Endothelial cell of umbilical vein (primary cell): ENCODE measurements around the gene RNF121. TPM values are rescaled to one million over a fixed set of nuclear protein-coding genes. Genes with fewer than 3 reads are reported as not detected.
"Not testable (repeated sequence)": the region's sequence is repeated elsewhere in the genome, so short reads cannot be mapped to it uniquely, and the experiment has no call there.

Experiments used
- BruUV-seq: library from RNA; stranded (reverse); fragments of 400-500 nt; replicated peaks from 2 replicates; lab custom pipeline; 2021; lab: Mats Ljungman, UMichigan
- CTCF ChIA-PET: fragments of 300-600, 350-600 bp; sonication (Branson Sonifier 250); formaldehyde crosslinking; loops from one replicate; lab custom pipeline; 2021; ENCODE audit warnings: antibody characterized with exemption, inconsistent platforms; lab: Charles Lee
- POLR2A ChIA-PET: fragments of 300-600, 350-600 bp; sonication (Branson Sonifier 250); formaldehyde crosslinking; loops from one replicate; lab custom pipeline; 2021; ENCODE audit warnings: antibody characterized with exemption, inconsistent platforms; lab: Charles Lee
- DNase-seq: peaks from one replicate; pipeline ENCODE4 v3.0.0-alpha.2; 2011; ENCODE audit warnings: low read depth, low spot score
- FAIRE-seq: peaks from 2 replicates; lab custom pipeline; 2011; peaks lifted over from hg19 to GRCh38; lab: Jason Lieb, UNC
- H2AFZ ChIP-seq: 2 replicates; pipeline ENCODE4 v1.6.0; 2012; ENCODE audit warnings: low read depth, low read length, control low read depth, inconsistent platforms
- H3K27ac ChIP-seq: 2 replicates; pipeline ENCODE4 v1.5.1; 2011; ENCODE audit warnings: low read depth, mild to moderate bottlenecking, control low read depth, low read length, moderate library complexity; ENCODE audit not compliant: insufficient read depth
- H3K27me3 ChIP-seq, 2 experiments: 2 replicates each; pipeline versions ENCODE4 v1.6.0 to v1.6.1; 2011; ENCODE audit warnings: low read length in 2 of 2, mixed read lengths in 1 of 2; ENCODE audit not compliant: control insufficient read depth in 2 of 2, insufficient read depth in 2 of 2
- H3K36me3 ChIP-seq, 2 experiments: 2 replicates in 1 of 2; 3 replicates in 1 of 2; pipeline ENCODE4 v1.5.1; 2011; ENCODE audit warnings: low read length in 2 of 2, mild to moderate bottlenecking in 1 of 2, moderate library complexity in 1 of 2; ENCODE audit not compliant: control insufficient read depth in 2 of 2, insufficient read depth in 2 of 2; ENCODE audit errors: extremely low read depth in 1 of 2
- H3K4me1 ChIP-seq: 3 replicates; pipeline ENCODE4 v1.5.1; 2011; ENCODE audit warnings: mild to moderate bottlenecking, low read length; ENCODE audit not compliant: control insufficient read depth, insufficient read depth; ENCODE audit errors: extremely low read depth
- H3K4me2 ChIP-seq: 2 replicates; pipeline ENCODE4 v1.6.1; 2011; ENCODE audit warnings: low read length, control low read depth, mixed read lengths; ENCODE audit not compliant: insufficient read depth
- H3K4me3 ChIP-seq, 3 experiments: fragments of 200-600 bp in 1 of 3; sonication (generic), shearing (Covaris generic) in 1 of 3; replicated peaks in 1 of 3; 2 replicates each; pipeline ENCODE4 v1.5.1; 2011 to 2016; ENCODE audit warnings: control low read depth in 3 of 3, low read length in 3 of 3, mild to moderate bottlenecking in 2 of 3, inconsistent platforms in 1 of 3, low read depth in 1 of 3, moderate library complexity in 1 of 3; ENCODE audit not compliant: insufficient read depth in 1 of 3
- H3K79me2 ChIP-seq: 2 replicates; pipeline ENCODE4 v1.6.0; 2012; ENCODE audit warnings: low read length, inconsistent platforms; ENCODE audit not compliant: control insufficient read depth, insufficient read depth
- H3K9ac ChIP-seq: replicated peaks from 2 replicates; pipeline ENCODE3; 2011; ENCODE audit warnings: low read length, control low read depth; ENCODE audit not compliant: insufficient read depth; ENCODE audit errors: extremely low read depth
- H3K9me1 ChIP-seq: replicated peaks from 3 replicates; pipeline ENCODE4 v1.6.0; 2011; ENCODE audit warnings: mild to moderate bottlenecking, low read length; ENCODE audit not compliant: control insufficient read depth, insufficient read depth; ENCODE audit errors: extremely low read depth
- H3K9me3 ChIP-seq: replicated peaks from 2 replicates; pipeline ENCODE4 v1.5.1; 2012; ENCODE audit warnings: low read length, inconsistent platforms; ENCODE audit not compliant: control insufficient read depth, insufficient read depth
- H4K20me1 ChIP-seq: replicated peaks from 2 replicates; pipeline ENCODE3; 2011; ENCODE audit warnings: mild to moderate bottlenecking, low read length; ENCODE audit not compliant: control insufficient read depth, insufficient read depth; ENCODE audit errors: extremely low read depth
- EZH2 ChIP-seq: IDR thresholded peaks from 2 replicates; pipeline ENCODE4 v1.6.1; 2012; ENCODE audit warnings: borderline replicate concordance, low read depth, mild to moderate bottlenecking, moderate library complexity, low read length, inconsistent platforms; ENCODE audit not compliant: severe bottlenecking
- FOS ChIP-seq: IDR thresholded peaks from 2 replicates; pipeline ENCODE4 v1.6.1; 2011; ENCODE audit warnings: mild to moderate bottlenecking, low read length, moderate library complexity, borderline replicate concordance; ENCODE audit not compliant: insufficient read depth
- GATA2 ChIP-seq: IDR thresholded peaks from 2 replicates; pipeline ENCODE4 v1.7.0; 2011; ENCODE audit warnings: low read depth, mild to moderate bottlenecking, moderate library complexity, mixed read lengths, low read length; ENCODE audit not compliant: insufficient read length, insufficient read depth
- JUN ChIP-seq: IDR thresholded peaks from 2 replicates; pipeline ENCODE4 v1.6.1; 2011; ENCODE audit warnings: borderline replicate concordance, low read depth; ENCODE audit not compliant: insufficient read length, insufficient read depth
- MAX ChIP-seq: IDR thresholded peaks from 2 replicates; pipeline ENCODE4 v1.6.1; 2011; ENCODE audit not compliant: insufficient read depth, insufficient read length
- MYC ChIP-seq: IDR thresholded peaks from one replicate; pipeline ENCODE4 v1.6.1; 2011; ENCODE audit warnings: mild to moderate bottlenecking, low read depth, low read length
- POLR2A ChIP-seq: IDR thresholded peaks from 2 replicates; pipeline ENCODE4 v1.6.1; 2012; ENCODE audit warnings: low read depth, mild to moderate bottlenecking, control low read depth, low read length
- POLR2AphosphoS5 ChIP-seq: IDR thresholded peaks from 2 replicates; pipeline ENCODE4 v1.6.1; 2012; ENCODE audit warnings: low read depth, mild to moderate bottlenecking, control low read depth, low read length, moderate library complexity; ENCODE audit not compliant: insufficient read depth
- dilution Hi-C: fragments of 300-500 bp; cut with MboI; formaldehyde crosslinking; loops from one replicate; pipeline ENCODE4 v1.15.0; 2019; ENCODE audit warnings: low sequenced_read_pairs; ENCODE audit not compliant: extremely low pct_ligation_motif_present
- intact Hi-C: fragments of 100-400 bp; cut with micrococcal nuclease; formaldehyde crosslinking; loops from one replicate; pipeline ENCODE4 v1.10.0; 2022
- polyA plus RNA-seq, 4 experiments: library from polyadenylated mRNA; depleted of rRNA in 3 of 4; stranded (reverse) in 3 of 4; unstranded in 1 of 4; fragments of >200 nt; gene quantifications; 2 replicates each; pipeline versions ENCODE4 v1.2.1 to v1.2.3, GENCODE V29; 2011 to 2012; ENCODE audit warnings: missing spikeins in 1 of 4
- total RNA-seq: library from RNA; stranded (reverse); gene quantifications from 2 replicates; pipeline ENCODE4 v1.2.3, GENCODE V29; 2021
- TF ChIP-seq, protein P1 (sequence below), 2 donors: IDR thresholded peaks; 1 replicate in 1 of 2; 2 replicates in 1 of 2; pipeline ENCODE4 v1.5.1; 2011; ENCODE audit warnings: low read length in 2 of 2, mild to moderate bottlenecking in 2 of 2, moderate library complexity in 2 of 2, control low read depth in 1 of 2, inconsistent platforms in 1 of 2, low read depth in 1 of 2; ENCODE audit not compliant: insufficient read depth in 1 of 2; ENCODE audit errors: extremely low read depth in 1 of 2

The RNF121 gene
- total and polyA plus RNA-seq, 2 donors (not counting 3 experiments of a cell fraction or from before 2014, with no cell fraction given), result 61.4 to 99.9 TPM

DNA sequence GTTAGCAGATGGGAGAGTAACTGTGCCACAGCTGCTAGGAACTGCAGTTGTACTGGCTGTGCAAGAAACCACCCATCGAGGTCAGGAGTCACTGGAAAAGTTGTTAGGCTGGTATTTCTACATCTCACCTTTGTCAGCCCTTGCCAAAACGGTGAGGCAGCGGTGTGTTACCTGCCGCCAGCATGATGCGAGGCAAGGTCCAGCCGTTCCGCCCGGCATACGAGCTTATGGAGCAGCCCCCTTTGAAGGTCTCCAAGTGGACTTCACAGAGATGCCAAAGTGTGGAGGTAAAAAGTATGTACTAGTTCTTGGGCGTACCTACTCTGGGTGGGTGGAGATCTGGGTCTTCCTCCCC lies 16.9 kb upstream of the RNF121 start:
- H3K9ac ChIP-seq, H3K4me1 ChIP-seq, H3K27me3 ChIP-seq, H3K9me1 ChIP-seq, H3K79me2 ChIP-seq, dilution Hi-C loops, H3K27ac ChIP-seq, POLR2A ChIA-PET, H3K4me2 ChIP-seq, H3K9me3 ChIP-seq, DNase-seq, H4K20me1 ChIP-seq, H2AFZ ChIP-seq, H3K36me3 ChIP-seq, intact Hi-C loops, FAIRE-seq, H3K4me3 ChIP-seq, BruUV-seq: not testable (repeated sequence)
- CTCF ChIA-PET, result interaction anchor here (1.2 kb wide), 2 partner anchors 97 to 104 kb away, joined by 3 to 4 read pairs; no protein-coding TSS in a partner anchor

- no peak overlapping the region for H3K4me3 ChIP-seq
- ChIA-PET CTCF (no interaction called here), POLR2A (no interaction called here)
- no peak overlapping the region for H3K9ac ChIP-seq
- intact Hi-C loops, result no loop called here
- H3K4me2 ChIP-seq, result no peak overlapping the region
- H3K27ac ChIP-seq, result no peak overlapping the region
- no TSS peak for BruUV-seq
- dilution Hi-C loops, result no loop called here
- DNase-seq (no peak), FAIRE-seq (no peak)
- no peaks in the 10 kb centered on the region for H3K9me3 ChIP-seq
- TF ChIP-seq, protein P1, sequence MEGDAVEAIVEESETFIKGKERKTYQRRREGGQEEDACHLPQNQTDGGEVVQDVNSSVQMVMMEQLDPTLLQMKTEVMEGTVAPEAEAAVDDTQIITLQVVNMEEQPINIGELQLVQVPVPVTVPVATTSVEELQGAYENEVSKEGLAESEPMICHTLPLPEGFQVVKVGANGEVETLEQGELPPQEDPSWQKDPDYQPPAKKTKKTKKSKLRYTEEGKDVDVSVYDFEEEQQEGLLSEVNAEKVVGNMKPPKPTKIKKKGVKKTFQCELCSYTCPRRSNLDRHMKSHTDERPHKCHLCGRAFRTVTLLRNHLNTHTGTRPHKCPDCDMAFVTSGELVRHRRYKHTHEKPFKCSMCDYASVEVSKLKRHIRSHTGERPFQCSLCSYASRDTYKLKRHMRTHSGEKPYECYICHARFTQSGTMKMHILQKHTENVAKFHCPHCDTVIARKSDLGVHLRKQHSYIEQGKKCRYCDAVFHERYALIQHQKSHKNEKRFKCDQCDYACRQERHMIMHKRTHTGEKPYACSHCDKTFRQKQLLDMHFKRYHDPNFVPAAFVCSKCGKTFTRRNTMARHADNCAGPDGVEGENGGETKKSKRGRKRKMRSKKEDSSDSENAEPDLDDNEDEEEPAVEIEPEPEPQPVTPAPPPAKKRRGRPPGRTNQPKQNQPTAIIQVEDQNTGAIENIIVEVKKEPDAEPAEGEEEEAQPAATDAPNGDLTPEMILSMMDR (IDR thresholded peaks at IDR 0.05; ENCODE audit: extremely low read depth in 1 of 2, insufficient read depth in 1 of 2, low read depth in 1 of 2, low read length in 2 of 2), result no peak
- TF ChIP-seq GATA2 (no peak), JUN (no peak), MAX (no peak), POLR2A (no peak), MYC (no peak), POLR2AphosphoS5 (no peak), FOS (no peak), EZH2 (no peak)
- H3K27me3 ChIP-seq, result no peaks in the 10 kb centered on the region
- no peaks in the 10 kb centered on the region for H3K4me1 ChIP-seq
- H3K36me3 ChIP-seq, result peaks cover 0 to 5% of the 10 kb centered on the region in 2 experiments
- no peaks in the 10 kb centered on the region for H4K20me1 ChIP-seq
- no peak overlapping the region for H2AFZ ChIP-seq
- H3K9me1 ChIP-seq, result no peaks in the 10 kb centered on the region
- H3K79me2 ChIP-seq, result no peaks in the 10 kb centered on the region
Observed at GRCh38 chr11:71913756-71914526, 14.9 kb upstream of the RNF121 start.
